Mammary epithelial cell (primary cell): Measurements from ENCODE around the gene CDH24.

Source experiments
- CTCF ChIP-seq, 2 donors: IDR thresholded peaks in 1 of 2; conservative IDR thresholded peaks in 1 of 2; 2 replicates each; pipeline ENCODE4 v1.5.1; 2011 to 2012; ENCODE audit warnings: inconsistent platforms in 2 of 2, low read length in 2 of 2, mild to moderate bottlenecking in 2 of 2, control low read depth in 1 of 2, low read depth in 1 of 2; ENCODE audit not compliant: insufficient read depth in 1 of 2; ENCODE audit errors: extremely low read depth in 1 of 2
- EZH2 ChIP-seq: IDR thresholded peaks from 2 replicates; pipeline ENCODE4 v1.6.1; 2012; ENCODE audit warnings: low read length, inconsistent platforms, borderline replicate concordance

GRCh38 chr14:23063601-23064000, 6.3 kb upstream of the CDH24 start:
- TF ChIP-seq CTCF (conservative IDR thresholded peaks at IDR 0.05 in 1 of 2, IDR thresholded peaks at IDR 0.05 in 1 of 2; ENCODE audit: extremely low read depth in 1 of 2, insufficient read depth in 1 of 2, low read depth in 1 of 2, low read length in 2 of 2): no peak
- no peak for TF ChIP-seq EZH2
